Measurements from ENCODE around the gene MC2R.

GRCh38 chr18:13932285-13933025 is 17.1 kb upstream of the MC2R start:
- TF ChIP-seq, protein P1, sequence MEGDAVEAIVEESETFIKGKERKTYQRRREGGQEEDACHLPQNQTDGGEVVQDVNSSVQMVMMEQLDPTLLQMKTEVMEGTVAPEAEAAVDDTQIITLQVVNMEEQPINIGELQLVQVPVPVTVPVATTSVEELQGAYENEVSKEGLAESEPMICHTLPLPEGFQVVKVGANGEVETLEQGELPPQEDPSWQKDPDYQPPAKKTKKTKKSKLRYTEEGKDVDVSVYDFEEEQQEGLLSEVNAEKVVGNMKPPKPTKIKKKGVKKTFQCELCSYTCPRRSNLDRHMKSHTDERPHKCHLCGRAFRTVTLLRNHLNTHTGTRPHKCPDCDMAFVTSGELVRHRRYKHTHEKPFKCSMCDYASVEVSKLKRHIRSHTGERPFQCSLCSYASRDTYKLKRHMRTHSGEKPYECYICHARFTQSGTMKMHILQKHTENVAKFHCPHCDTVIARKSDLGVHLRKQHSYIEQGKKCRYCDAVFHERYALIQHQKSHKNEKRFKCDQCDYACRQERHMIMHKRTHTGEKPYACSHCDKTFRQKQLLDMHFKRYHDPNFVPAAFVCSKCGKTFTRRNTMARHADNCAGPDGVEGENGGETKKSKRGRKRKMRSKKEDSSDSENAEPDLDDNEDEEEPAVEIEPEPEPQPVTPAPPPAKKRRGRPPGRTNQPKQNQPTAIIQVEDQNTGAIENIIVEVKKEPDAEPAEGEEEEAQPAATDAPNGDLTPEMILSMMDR (conservative IDR thresholded peaks at IDR 0.05 in 1 of 2, IDR thresholded peaks at IDR 0.05 in 1 of 2; ENCODE audit: extremely low read depth in 1 of 2, insufficient read depth in 1 of 2, low read depth in 1 of 2, low read length in 2 of 2) = no peak
- no peak for TF ChIP-seq EZH2 (IDR thresholded peaks at IDR 0.05; ENCODE audit: borderline replicate concordance, low read length)
